Thyroid gland (tissue), 4 donors: Measurements from ENCODE around the gene PHF11. TPM values are rescaled to one million over a fixed set of nuclear protein-coding genes. Genes with fewer than 3 reads are reported as not detected.
A peak's percentile ranks its signal among the peaks of the same experiment; 100 is the strongest.

Experiments
- DNase-seq, 2 donors: peaks; one replicate each; pipeline ENCODE4 v3.0.0-alpha.2; 2019
- H3K27ac ChIP-seq, 3 donors: fragments of 200-600 bp; sonication (generic); 1 replicate in 2 of 3; 2 replicates in 1 of 3; pipeline ENCODE4 v1.5.1; 2016 to 2019; ENCODE audit warnings: mild to moderate bottlenecking in 1 of 3, moderate library complexity in 1 of 3
- H3K27me3 ChIP-seq: fragments of 200-600 bp; sonication (generic); one replicate; pipeline ENCODE4 v1.5.1; 2019
- H3K36me3 ChIP-seq, 2 donors: fragments of 200-600 bp; sonication (generic); one replicate each; pipeline ENCODE4 v1.5.1; 2016 to 2019
- H3K4me1 ChIP-seq, 2 donors: fragments of 200-600 bp; sonication (generic); one replicate each; pipeline ENCODE4 v1.5.1; 2017 to 2019
- H3K4me3 ChIP-seq, 3 donors: fragments of 200-600 bp; sonication (generic); replicated peaks in 1 of 3; 1 replicate in 2 of 3; 2 replicates in 1 of 3; pipeline ENCODE4 v1.5.1; 2016; ENCODE audit warnings: mild to moderate bottlenecking in 1 of 3
- H3K9me3 ChIP-seq: fragments of 200-600 bp; sonication (generic); one replicate; pipeline ENCODE4 v1.5.1; 2017
- CTCF ChIP-seq, 6 experiments: fragments of 200-600 bp in 3 of 6; fragments of 450-650 bp in 3 of 6; sonication (generic) in 3 of 6; IDR thresholded peaks; one replicate each; pipeline ENCODE4 v1.5.1; 2016 to 2019; ENCODE audit warnings: antibody characterized with exemption in 6 of 6, mild to moderate bottlenecking in 2 of 6, inconsistent platforms in 1 of 6, moderate library complexity in 1 of 6
- POLR2A ChIP-seq, 2 donors: fragments of 450-650 bp; IDR thresholded peaks; one replicate each; pipeline ENCODE4 v1.6.1; 2017; ENCODE audit warnings: antibody characterized with exemption in 2 of 2, mild to moderate bottlenecking in 2 of 2, moderate library complexity in 1 of 2
- WGBS, 2 donors: methylation state at CpG; one replicate each; pipeline ENCODE4 v1.1.5; 2017; 5-methylcytosine and 5-hydroxymethylcytosine counted together
- intact Hi-C: fragments of 100-400 bp; cut with DNase I; formaldehyde crosslinking; loops from one replicate; pipeline ENCODE4 v1.15.1; 2023
- total RNA-seq, 4 donors: library from RNA; depleted of rRNA; stranded (reverse); fragments of >200 nt; gene quantifications; one replicate each; pipeline ENCODE4 v1.2.3, GENCODE V29; 2016

The PHF11 gene
- total RNA-seq, 4 donors from 2014 or later, result 53.9 to 71.4 (median 64.2) TPM

DNA sequence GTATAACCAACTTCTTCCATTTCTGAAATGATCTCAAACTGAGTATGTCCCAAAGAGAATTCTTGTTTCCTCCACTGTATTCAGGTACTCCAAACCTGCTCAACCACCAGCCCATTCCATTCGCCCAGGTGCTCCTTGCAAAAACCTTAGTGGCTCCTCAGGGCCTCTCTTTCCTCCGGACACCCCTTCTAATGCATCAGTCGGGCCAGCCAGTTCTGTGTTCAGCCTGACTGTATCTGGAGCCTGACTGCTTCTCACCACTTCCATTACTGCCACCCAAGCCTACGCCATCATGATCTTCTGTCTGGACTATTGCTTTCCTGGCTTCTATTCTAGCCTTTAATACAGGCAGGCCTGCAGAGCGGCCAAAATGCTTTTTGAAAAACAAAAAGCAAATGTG is 1.5 kb downstream of the PHF11 start:
- no peaks in the 10 kb centered on the region for H3K9me3 ChIP-seq
- H3K27ac ChIP-seq, result peak overlapping the region in 2 of 3 donors; percentile 56 to 98
- WGBS, 2 donors, result 88% methylated on average over 5 of the region's 5 CpGs
- H3K27me3 ChIP-seq, result no peaks in the 10 kb centered on the region
- peaks cover 13 to 25% of the 10 kb centered on the region in 2 donors for H3K4me1 ChIP-seq
- intact Hi-C loops, result loop anchor here (10.0 kb wide), 2 partner anchors 88 to 192 kb away; partner anchors contain the start of gene RCBTB1
- no peak for TF ChIP-seq CTCF (IDR thresholded peaks at IDR 0.05)
- TF ChIP-seq POLR2A (IDR thresholded peaks at IDR 0.05), result no peak
- DNase-seq, result no peak
- H3K4me3 ChIP-seq, result no peak overlapping the region
- H3K36me3 ChIP-seq, result no peaks in the 10 kb centered on the region

GRCh38 chr13:49498206-49498605 is 2.5 kb downstream of the PHF11 start:
- Histone ChIP-seq H3K27ac (peak overlapping the region in 1 of 3 donors; percentile 9), H3K9me3 (no peaks in the 10 kb centered on the region), H3K4me3 (no peak overlapping the region), H3K4me1 (peaks cover 13 to 25% of the 10 kb centered on the region in 2 donors), H3K27me3 (no peaks in the 10 kb centered on the region), H3K36me3 (no peaks in the 10 kb centered on the region)
- no peak for DNase-seq
- TF ChIP-seq CTCF (IDR thresholded peaks at IDR 0.05) (no peak), POLR2A (IDR thresholded peaks at IDR 0.05) (no peak)
- WGBS, 2 donors, result 88 to 92% methylated on average over 4 of the region's 4 CpGs
- intact Hi-C loops, result loop anchor here (10.0 kb wide), 2 partner anchors 87 to 193 kb away; partner anchors contain the start of gene RCBTB1

- H3K36me3 ChIP-seq, result no peaks in the 10 kb centered on the region
- intact Hi-C loops, result loop anchor here (10.0 kb wide), 2 partner anchors 85 to 195 kb away; partner anchors contain the start of gene RCBTB1
- no peaks in the 10 kb centered on the region for H3K27me3 ChIP-seq
- TF ChIP-seq POLR2A (IDR thresholded peaks at IDR 0.05), result no peak
- TF ChIP-seq CTCF (IDR thresholded peaks at IDR 0.05), result no peak
- DNase-seq, result no peak
- peak overlapping the region; percentile 26 to 45 (median 40) for H3K27ac ChIP-seq
- WGBS, 2 donors, result 56 to 58% methylated on average over 6 of the region's 6 CpGs
- H3K4me3 ChIP-seq, result no peak overlapping the region
- H3K9me3 ChIP-seq, result no peaks in the 10 kb centered on the region
- H3K4me1 ChIP-seq, result peaks cover 7 to 21% of the 10 kb centered on the region in 2 donors
Observed at GRCh38 chr13:49499889-49500660, 4.3 kb downstream of the PHF11 start.

GRCh38 chr13:49502954-49503353 is 7.2 kb downstream of the PHF11 start:
- WGBS, 2 donors, result 44 to 58% methylated on average over 9 of the region's 9 CpGs
- Histone ChIP-seq H3K4me3 (no peak overlapping the region), H3K27ac (no peak overlapping the region), H3K36me3 (peaks cover 0 to 3% of the 10 kb centered on the region in 2 donors), H3K27me3 (no peaks in the 10 kb centered on the region), H3K4me1 (peaks cover 6 to 27% of the 10 kb centered on the region in 2 donors), H3K9me3 (no peaks in the 10 kb centered on the region)
- intact Hi-C loops, result no loop called here
- DNase-seq, result peak; percentile 24 to 35
- TF ChIP-seq POLR2A (IDR thresholded peaks at IDR 0.05) (no peak), CTCF (IDR thresholded peaks at IDR 0.05) (no peak)

DNA sequence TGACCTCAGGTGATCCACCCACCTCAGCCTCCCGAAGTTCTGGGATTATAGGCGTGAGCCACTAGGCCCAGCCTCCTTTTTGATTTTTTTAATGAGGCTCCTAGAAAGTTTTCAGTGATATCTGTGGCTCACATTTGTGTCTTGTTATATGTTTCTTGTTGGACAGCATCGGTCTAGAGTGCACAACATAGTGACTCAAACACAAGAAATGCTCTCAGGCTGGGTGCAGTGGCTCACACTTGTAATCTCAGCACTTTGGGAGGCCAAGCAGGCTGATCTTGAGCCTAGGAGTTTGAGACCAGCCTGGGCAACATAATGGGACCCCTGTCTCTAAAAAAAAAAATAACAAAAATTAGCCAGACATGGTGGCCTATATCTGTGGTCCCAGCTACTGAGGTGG is 8.2 kb downstream of the PHF11 start:
- Histone ChIP-seq H3K4me1 (peaks cover 6 to 27% of the 10 kb centered on the region in 2 donors), H3K9me3 (no peaks in the 10 kb centered on the region), H3K27me3 (no peaks in the 10 kb centered on the region), H3K27ac (no peak overlapping the region), H3K4me3 (no peak overlapping the region), H3K36me3 (peaks cover 0 to 3% of the 10 kb centered on the region in 2 donors)
- DNase-seq, result no peak
- WGBS, 2 donors, result 92 to 97% methylated on average over 3 of the region's 3 CpGs
- intact Hi-C loops, result no loop called here
- TF ChIP-seq CTCF (IDR thresholded peaks at IDR 0.05) (no peak), POLR2A (IDR thresholded peaks at IDR 0.05) (no peak)
